Raji (cell line): ENCODE data around the gene SMARCA4.

Experiments used
- POLR2A ChIP-seq: IDR thresholded peaks from 2 replicates; pipeline ENCODE4 v1.6.1; 2011; ENCODE audit warnings: low read depth, low read length, control low read depth; ENCODE audit not compliant: insufficient read depth

SMARCA4 gene

DNA sequence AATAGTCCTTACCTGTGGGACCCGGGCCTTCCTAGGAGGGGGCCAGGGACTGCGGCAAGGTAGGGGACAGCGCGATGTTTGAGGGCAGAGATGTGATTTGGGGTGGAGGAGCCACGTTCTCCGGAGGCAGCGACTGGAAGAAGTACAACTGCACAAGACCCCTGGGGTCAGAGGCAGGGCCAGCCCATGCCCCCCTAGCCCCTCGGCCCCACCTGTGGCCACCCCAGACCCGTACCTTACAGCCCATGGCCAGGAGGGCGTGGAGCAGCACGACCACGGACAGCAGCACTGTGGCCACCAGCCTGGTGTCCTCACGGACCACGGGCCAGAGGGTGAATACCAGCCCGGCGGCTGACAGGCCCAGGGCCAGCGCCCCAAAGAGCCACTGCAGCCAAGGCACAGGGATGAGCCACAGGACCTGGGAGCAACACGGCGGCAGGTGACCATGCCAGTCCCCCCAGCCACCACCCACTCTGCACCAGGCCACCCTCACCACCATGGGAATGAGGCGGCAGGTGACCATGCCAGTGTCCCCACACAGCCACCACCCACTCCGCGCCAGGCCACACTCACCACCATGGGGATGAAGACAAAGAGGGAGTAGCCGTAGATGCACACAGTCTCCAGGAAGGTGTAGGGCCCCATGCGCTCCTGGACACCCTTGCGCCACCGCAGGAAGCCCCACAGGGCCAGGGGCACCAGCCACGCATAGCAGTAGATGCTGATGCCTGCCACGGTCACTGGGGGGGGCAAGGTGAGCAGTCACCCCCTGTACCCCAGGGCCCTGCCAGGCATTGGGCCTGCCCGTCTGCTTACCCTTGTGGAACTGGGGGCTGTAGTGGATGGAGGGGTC is 37.3 kb upstream of the SMARCA4 start:
- no peak for TF ChIP-seq POLR2A

DNA sequence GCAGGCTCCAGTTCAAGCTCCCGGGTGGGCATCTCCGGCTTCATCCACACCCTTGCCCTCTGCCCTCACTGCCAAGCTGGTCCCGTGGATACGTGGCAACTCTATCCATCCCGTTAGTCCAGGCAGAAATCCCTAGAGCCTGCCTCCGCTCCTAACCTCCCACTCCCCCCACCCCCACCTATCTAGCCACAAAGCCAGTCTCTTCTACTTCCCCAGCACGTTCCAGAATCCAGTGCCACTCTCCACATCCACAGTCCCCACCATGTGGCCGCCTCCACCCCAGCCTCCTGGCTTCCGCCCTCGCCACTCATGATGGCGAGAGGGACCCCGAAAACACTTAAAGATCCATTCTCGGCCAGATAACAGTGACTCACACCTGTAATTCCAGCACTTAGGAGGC is 36.2 kb upstream of the SMARCA4 start:
- no peak for TF ChIP-seq POLR2A

DNA sequence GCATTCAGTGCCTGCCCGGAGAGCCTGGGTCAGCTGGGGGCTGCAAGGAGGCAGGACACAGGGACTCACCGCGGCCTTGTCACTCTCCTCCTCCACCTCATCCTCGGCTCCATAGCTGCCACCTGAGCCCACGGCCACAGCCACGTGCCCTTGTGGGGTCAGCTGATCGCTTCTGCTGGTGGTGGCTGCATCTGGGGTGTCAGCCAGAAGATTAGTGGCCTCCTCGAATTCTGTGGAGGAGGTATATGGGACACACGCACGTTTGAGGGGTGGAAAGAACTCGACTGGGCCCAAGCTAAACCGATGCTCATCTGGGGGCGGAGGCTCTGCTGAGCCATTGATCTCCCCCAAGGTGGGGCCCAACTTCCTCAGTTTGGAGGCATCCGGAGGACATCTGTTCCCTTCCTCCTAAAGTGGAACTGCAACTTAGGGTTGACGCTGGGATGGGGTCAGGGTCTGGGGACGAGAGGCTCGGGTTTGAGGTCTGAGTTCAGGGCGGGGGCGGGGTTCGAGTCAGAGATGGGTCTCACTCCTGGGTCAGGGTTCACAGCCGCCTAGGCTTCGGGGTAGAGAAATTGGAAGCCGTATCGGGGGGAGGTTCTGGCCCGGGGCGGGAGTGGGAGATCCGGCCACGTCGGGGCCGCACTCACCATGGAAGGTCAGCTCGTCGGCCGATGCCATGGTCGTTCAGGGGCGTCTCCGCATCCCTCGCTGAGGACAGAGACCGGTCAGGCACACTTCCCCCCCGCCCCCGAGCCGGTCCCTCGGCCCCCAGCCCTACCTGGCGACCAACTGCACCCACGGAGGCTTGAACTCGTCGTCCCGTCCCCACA is 32.9 kb upstream of the SMARCA4 start:
- TF ChIP-seq POLR2A: no peak

DNA sequence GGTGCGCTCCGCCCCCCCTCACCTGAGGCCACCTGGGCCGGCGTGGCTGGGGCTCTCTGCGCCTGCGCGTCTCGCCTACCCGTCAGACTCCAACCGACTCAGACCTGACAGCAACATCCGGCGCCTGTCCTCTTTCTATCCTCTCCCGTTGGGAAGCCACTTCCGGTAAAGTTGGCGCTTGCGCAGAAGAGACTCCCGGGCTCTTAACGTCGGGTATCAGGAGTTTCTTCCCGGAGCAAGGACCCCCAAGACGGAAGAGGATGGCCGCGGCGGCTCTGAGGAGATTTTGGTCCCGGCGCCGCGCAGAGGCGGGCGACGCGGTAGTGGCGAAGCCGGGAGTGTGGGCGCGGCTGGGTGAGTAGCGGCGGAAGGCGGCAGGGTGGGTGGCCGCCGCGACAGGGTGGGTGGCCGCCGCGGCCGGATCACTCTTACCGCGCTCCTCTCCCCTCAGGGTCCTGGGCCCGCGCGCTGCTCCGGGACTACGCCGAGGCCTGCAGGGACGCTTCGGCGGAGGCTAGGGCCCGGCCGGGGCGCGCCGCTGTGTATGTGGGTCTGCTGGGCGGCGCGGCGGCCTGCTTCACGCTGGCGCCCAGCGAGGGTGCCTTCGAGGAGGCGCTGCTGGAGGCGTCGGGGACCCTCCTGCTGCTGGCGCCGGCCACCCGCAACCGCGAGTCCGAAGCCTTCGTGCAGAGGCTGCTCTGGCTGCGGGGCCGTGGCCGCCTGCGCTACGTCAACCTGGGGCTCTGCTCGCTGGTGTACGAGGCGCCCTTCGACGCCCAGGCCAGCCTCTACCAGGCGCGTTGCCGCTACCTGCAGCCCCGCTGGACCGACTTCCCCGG is 32.0 kb upstream of the SMARCA4 start, which contains the start of the genes TIMM29 and YIPF2:
Gene TIMM29, plus strand, starts transcription at position 249 of the 839 bp plus-strand sequence. Its CDS starts 12 bp downstream, at position 261.
Gene YIPF2, minus strand, starts transcription at position 77 of the 839 bp plus-strand sequence. CDS start 229 bp downstream, outside the sequence.
- TF ChIP-seq POLR2A: peak; percentile 56

DNA sequence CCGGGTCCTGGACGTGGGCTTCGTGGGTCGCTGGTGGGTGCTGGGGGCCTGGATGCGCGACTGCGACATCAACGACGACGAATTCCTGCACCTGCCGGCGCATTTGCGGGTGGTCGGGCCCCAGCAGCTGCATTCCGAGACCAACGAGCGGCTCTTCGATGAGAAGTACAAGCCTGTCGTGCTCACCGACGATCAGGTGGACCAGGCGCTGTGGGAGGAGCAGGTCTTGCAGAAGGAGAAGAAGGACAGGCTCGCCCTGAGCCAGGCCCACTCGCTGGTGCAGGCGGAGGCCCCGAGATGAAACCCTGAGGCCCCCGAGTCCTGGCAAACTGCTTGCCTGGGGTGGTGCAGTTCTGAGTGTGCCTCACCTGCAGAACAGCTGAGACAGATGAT is 31.4 kb upstream of the SMARCA4 start:
- TF ChIP-seq POLR2A: no peak

DNA sequence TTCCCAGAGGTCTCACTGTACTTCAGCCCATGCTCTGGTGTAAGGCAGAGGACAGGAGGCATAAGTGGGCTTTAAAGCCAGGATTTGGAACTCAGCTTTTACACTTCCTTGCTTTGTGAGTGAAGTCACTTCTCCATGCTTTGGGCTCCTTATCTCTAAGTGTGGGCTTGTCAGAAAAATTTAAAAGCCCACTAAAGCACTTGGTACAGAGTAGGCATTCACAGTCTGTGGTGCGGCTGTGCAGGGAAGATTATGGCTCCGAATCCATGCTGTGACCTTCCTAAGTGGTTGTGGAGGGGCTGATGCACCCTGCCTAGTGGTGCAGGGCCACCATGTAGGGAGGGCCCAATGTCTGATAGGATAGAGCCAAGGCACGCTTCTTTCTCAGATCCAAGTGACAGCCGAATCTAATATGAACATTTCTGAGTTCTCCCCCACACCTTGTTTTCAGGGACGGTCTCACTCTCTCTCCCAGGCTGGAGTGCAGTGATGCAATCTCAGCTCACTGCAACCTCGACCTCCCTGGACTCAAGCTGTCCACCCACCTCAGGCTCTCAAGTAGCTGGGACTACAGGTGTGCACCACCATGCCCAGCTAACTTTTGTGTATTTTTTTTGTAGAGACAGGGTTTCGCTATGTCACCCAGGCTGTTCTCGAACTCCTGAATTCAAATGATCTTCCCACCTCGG is 25.3 kb upstream of the SMARCA4 start:
- no peak for TF ChIP-seq POLR2A

DNA sequence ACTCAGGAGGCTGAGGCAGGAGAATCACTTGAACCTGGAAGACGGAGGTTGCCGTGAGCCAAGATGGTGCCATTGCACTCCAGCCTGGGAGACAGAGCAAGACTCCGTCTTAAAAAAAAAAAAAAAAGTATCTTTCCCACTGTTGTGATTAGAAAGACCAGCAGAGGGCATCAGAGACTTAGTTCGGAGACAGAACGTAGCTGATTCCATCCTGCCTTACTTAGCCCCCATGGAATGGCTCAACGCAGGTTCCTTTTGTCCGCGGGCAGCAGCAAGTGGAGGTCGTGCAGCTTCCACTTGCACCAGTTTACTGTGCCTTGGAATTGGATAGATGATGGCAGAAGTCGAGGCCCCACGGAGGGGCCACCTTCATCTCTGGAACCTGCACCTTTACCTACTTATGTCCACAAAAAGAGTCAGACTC is 24.2 kb upstream of the SMARCA4 start:
- no peak for TF ChIP-seq POLR2A

DNA sequence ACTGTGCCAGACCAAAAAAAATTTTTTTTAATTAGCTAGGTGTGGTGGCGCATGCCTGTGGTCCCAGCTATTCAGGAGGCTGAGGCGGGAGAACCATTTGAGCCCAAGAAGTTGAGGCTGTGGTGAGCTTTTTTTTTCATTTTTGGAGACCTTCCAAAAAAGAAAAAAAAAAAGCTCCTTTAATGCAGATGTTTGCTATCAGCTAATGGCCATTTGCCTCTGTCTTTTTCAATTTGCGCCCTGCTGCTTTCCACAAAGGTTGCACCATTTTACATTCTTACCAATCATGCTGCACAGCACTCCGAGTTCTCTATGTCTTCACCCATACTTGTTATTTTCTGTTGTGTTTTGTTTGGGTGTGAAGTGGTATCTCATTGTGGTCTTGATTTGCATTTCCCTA is 15.6 kb upstream of the SMARCA4 start:
- no peak for TF ChIP-seq POLR2A

DNA sequence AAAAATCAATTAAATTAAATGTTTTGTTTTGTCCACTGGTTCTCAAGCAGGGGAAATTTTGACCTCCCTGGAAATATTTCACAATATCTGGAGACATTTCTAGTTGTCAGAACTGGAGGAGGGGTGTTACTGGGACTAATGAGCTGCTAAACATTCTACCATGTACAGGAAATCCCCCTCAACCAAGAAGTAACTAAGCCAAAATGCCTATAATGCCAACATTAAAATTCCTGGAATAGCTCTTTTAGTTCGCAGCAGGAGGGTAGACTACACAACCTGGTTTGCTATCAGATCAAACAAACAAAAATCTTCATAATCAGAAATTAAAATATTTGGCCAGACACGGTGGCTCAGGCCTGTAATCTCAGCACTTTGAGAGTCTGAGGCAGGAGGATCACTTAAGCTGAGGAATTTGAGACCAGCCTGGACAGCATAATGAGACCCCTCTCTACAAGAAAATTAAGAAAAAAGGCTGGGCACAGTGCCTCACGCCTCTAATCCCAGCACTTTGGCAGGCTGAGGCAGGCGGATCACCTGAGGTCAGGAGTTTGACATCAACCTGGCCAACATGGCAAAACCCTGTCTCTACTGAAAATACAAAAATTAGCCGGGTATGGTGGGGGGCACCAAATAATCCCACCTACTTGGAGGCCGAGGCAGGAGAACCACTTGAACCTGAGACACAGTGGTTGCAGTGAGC is 13.7 kb upstream of the SMARCA4 start:
- TF ChIP-seq POLR2A: no peak

DNA sequence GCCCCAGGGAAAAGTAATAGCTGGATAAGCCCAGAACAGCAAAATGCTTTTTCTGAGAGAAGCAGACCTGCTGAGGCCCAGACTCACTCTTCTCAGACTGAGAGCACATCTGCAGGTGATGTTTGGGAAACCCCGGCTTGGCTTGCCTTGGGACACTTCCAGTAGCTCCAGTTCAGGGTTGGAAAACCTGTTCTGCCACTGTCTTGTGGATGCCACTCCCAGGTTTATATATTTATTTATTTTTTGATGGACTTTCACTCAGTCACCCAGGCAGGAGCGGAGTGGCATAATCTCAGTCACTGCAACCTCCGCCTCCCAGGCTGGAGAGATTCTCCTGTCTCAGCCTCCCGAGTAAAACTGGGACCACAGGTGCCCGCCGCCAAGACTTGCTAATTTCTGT is 8.0 kb upstream of the SMARCA4 start:
- TF ChIP-seq POLR2A: no peak

DNA sequence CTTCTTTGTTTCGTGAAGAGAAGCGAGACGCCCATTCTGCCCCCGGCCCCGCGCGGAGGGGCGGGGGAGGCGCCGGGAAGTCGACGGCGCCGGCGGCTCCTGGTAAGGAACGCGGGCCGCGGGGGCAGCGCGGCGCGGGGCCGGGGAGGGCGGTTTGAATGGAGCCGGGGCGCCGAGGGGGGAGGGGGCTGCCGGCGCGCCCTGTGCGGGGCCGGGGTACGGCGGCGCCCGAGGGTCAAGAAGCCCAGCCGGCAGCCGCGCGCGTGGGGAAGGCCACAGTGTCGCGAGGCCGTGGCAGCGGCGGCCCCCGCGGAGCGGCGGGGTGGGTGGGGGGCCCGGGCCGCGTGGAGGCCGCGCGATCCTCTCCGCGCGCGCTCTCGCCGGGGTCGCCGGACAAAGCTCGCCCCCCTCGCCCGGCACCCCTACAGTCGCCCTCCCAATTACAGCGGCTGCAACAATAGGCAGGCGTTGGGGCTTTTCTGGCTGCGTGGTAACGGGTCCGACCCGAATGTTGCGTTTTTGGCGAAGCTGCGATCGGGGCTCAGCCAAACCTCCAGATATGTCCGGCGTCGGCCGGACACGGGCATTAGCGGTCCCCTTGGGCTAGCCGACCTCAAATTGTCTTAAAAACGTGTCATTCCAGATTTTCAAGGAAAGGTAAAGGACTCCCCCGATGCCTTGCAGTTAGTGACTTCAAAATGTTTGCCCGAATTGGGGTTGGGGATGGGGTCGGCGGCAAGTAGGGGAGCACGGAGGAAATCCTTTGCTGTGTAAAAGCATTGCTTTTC is 437 bp downstream of the SMARCA4 start:
- no peak; the same call in 1 of the 2 replicates for TF ChIP-seq POLR2A

DNA sequence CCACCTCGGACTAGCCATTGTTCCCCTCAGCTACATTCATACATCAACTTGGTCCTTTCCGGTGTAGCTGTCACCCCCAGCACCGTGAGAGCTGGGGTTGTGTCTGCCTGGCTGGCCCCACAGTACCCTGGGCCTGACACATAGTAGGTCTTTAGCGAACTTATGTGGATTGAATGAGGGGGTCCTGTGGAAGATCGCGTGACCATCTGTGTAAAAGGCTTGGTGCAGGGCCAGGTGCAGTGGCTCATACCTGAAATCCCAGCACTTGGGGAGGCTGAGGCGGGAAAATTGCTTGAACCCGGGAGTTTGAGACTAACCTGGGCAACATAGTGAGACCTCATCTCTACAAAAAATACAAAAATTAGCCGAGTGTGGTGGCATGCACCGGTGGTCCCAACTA is 2.0 kb downstream of the SMARCA4 start:
- TF ChIP-seq POLR2A: no peak

DNA sequence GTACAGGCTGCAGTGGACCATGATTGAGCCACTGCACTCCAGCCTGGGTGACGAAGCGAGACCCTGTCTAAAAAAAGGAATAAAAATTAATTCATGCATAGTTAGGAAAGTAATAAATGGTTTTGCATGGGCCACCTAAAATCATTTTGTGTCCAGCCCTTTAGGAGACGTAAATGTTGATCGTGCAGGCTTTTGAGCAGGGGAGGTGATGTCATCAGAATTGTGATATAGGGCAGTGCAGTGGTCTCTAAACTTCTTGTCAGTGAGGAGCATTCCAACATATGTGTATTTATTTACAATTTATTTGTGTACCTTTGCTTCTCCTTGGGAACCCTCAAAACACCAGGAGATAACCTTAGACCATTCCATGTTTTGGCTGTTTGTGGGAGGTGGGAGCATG is 3.0 kb downstream of the SMARCA4 start:
- no peak for TF ChIP-seq POLR2A
